Measurements from ENCODE around the gene CYFIP2.

CYFIP2 gene

GRCh38 chr5:157362982-157363381 is 97.1 kb downstream of the CYFIP2 start:
- DNase-seq, result no peak

GRCh38 chr5:157365732-157366131 is 99.8 kb downstream of the CYFIP2 start:
- no peak for DNase-seq

GRCh38 chr5:157366741-157367674 is 101.1 kb downstream of the CYFIP2 start:
- no peak for DNase-seq

GRCh38 chr5:157369507-157369906 is 103.6 kb downstream of the CYFIP2 start:
- no peak for DNase-seq

- DNase-seq, result no peak
Observed at GRCh38 chr5:157370967-157371366, 105.0 kb downstream of the CYFIP2 start.

- no peak for DNase-seq
Observed at GRCh38 chr5:157371655-157372471, 105.9 kb downstream of the CYFIP2 start.

GRCh38 chr5:157372472-157372822 is 106.5 kb downstream of the CYFIP2 start:
- DNase-seq, result no peak

GRCh38 chr5:157378509-157378908 is 112.6 kb downstream of the CYFIP2 start:
- DNase-seq, result no peak

GRCh38 chr5:157379983-157380382 is 114.1 kb downstream of the CYFIP2 start:
- no peak for DNase-seq

GRCh38 chr5:157381746-157382145 is 115.8 kb downstream of the CYFIP2 start:
- DNase-seq, result no peak

GRCh38 chr5:157382996-157383800 is 117.3 kb downstream of the CYFIP2 start:
- no peak for DNase-seq

- no peak for DNase-seq
Observed at GRCh38 chr5:157384971-157385709, 119.2 kb downstream of the CYFIP2 start.

- DNase-seq, result no peak
Observed at GRCh38 chr5:157387041-157387563, 121.2 kb downstream of the CYFIP2 start.

GRCh38 chr5:157387683-157388093 is 121.8 kb downstream of the CYFIP2 start:
- no peak for DNase-seq

GRCh38 chr5:157388111-157388710 is 122.3 kb downstream of the CYFIP2 start:
- DNase-seq, result no peak

- DNase-seq, result no peak
Observed at GRCh38 chr5:157389103-157389502, 123.2 kb downstream of the CYFIP2 start.

- no peak for DNase-seq
Observed at GRCh38 chr5:157390133-157390532, 124.2 kb downstream of the CYFIP2 start.

GRCh38 chr5:157390551-157391297 is 124.8 kb downstream of the CYFIP2 start:
- DNase-seq, result peak; percentile 82

GRCh38 chr5:157398305-157398704 is 132.4 kb downstream of the CYFIP2 start:
- no peak for DNase-seq

- DNase-seq, result no peak
Observed at GRCh38 chr5:157400741-157401495, 135.0 kb downstream of the CYFIP2 start.

Measured in activated effector memory CD4-positive, alpha-beta T cell treated with anti-CD3 and anti-CD28 coated beads, Interleukin-2, amount 50 U/mL, for 16 hours (primary cell).